Mucosa of descending colon (tissue), 3 donors: ENCODE results near the gene CXCL12. TPM values are rescaled to one million over a fixed set of nuclear protein-coding genes. Genes with fewer than 3 reads are reported as not detected.

Experiments used
- ATAC-seq: fragments of 200-7000 bp; cut with Tn5 transposase; one replicate; pipeline ENCODE4 v1.9.1; 2020; ENCODE audit warnings: mild to moderate bottlenecking, moderate library complexity
- DNase-seq, 3 donors: peaks; one replicate each; pipeline ENCODE4 v3.0.0-alpha.2; 2020
- H3K36me3 ChIP-seq: fragments of 200-600 bp; one replicate; pipeline ENCODE4 v1.8.0; 2021; ENCODE audit warnings: low read depth, mild to moderate bottlenecking
- H3K4me1 ChIP-seq: fragments of 200-600 bp; one replicate; pipeline ENCODE4 v1.8.0; 2021; ENCODE audit warnings: low read depth, mild to moderate bottlenecking
- H3K4me3 ChIP-seq: fragments of 200-600 bp; one replicate; pipeline ENCODE4 v1.8.0; 2021; ENCODE audit warnings: mild to moderate bottlenecking
- H3K9me3 ChIP-seq: fragments of 200-600 bp; one replicate; pipeline ENCODE4 v1.8.0; 2021; ENCODE audit warnings: mild to moderate bottlenecking
- intact Hi-C, 2 donors: fragments of 100-400 bp; cut with DNase I in 1 of 2; cut with micrococcal nuclease in 1 of 2; formaldehyde crosslinking; loops; one replicate each; pipeline versions ENCODE4 v1.11.0 to v1.11.1; 2022; cut with DNase I, micrococcal nuclease
- total RNA-seq, 3 donors: library from RNA; stranded (reverse); fragmentation: NEBNext Ultra II Directional in 2 of 3; extraction: Animal tissue kit (Norgen Biotek cat#: 25700) in 2 of 3; gene quantifications; one replicate each; pipeline versions ENCODE4 v1.2.1 to v1.2.4, GENCODE V29; 2021 to 2023
- TF ChIP-seq, protein P1 (sequence below): fragments of 200-600 bp; IDR thresholded peaks from one replicate; pipeline ENCODE4 v1.8.0; 2022; ENCODE audit warnings: antibody characterized with exemption, mild to moderate bottlenecking
- donor health status: DM: no; HTN: no; CAD: no; lungs with moderate emphysema.
- donor health status: DM: no; HTN: no; CAD: no.
- donor health status: DM: no; HTN: yes; CAD: no.

CXCL12 gene
- total RNA-seq, 3 donors from 2014 or later = 17.1 to 97.8 (median 51.3) TPM

DNA sequence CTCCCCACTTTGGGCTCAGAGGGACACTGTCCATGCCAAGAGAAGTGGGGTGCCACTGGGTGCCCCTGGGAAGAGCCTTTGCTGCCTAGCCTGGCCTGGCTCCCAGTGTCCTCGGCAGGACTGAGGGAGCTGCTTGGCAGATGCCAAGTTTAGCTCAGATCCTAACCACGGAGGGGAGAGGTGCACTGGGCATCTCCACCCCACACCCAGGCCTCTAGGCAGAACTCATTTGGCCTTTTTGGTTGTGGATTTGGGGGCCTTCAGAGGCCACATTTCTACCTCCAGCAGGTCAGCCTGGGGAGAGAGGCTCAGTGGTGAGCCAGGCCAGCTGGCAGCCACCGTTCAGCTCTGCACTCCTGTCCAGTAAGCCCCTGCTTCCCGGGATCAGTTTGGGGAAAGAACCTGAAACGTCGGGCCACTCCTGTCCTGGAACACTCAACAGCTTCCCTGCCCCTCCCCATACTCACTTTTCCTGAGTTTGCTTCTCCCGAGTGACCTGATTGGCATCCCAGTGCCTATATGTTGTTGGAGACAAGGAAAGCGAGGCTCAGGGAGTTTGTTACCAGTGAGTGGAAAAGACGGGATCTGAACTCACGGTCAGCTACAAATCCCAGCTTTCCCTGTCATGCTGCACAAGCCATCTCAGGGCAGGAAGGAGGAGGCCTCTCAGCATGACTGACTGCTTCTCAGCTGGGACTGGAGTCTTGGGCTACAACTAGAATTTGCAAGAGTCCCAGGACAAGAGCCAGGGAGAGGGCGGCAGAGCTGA, 11.2 kb upstream of the CXCL12 start:
- Histone ChIP-seq H3K4me3 (no peak overlapping the region), H3K9me3 (no peaks in the 10 kb centered on the region), H3K4me1 (peaks cover 8% of the 10 kb centered on the region), H3K36me3 (no peaks in the 10 kb centered on the region)
- intact Hi-C loops = loop anchor here in 1 of 2 donors (10.0 kb wide), 1 partner anchor 459 kb away; no protein-coding TSS in a partner anchor
- TF ChIP-seq, protein P1, sequence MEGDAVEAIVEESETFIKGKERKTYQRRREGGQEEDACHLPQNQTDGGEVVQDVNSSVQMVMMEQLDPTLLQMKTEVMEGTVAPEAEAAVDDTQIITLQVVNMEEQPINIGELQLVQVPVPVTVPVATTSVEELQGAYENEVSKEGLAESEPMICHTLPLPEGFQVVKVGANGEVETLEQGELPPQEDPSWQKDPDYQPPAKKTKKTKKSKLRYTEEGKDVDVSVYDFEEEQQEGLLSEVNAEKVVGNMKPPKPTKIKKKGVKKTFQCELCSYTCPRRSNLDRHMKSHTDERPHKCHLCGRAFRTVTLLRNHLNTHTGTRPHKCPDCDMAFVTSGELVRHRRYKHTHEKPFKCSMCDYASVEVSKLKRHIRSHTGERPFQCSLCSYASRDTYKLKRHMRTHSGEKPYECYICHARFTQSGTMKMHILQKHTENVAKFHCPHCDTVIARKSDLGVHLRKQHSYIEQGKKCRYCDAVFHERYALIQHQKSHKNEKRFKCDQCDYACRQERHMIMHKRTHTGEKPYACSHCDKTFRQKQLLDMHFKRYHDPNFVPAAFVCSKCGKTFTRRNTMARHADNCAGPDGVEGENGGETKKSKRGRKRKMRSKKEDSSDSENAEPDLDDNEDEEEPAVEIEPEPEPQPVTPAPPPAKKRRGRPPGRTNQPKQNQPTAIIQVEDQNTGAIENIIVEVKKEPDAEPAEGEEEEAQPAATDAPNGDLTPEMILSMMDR = no peak
- ATAC-seq (peak; percentile 4), DNase-seq (no peak)

DNA sequence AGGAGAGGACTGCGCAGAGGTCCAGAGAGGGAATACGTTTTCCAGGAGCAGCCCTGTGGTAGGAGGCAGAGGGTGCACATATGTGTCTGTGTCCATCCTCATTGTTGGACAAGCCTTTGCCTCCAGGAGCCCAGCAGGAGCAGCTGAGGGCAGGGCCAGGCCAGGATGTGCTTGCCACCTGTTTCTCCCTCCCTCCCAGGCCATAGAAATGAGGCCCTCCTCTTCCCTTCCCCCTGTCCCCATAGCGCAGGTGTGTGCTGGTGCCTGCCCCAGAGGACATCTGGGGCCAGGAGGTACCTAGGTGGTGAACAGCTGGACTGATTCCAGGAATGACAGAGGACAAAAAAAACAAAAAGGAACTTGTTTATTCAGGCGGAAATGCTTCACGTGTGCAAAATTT, 10.5 kb upstream of the CXCL12 start:
- TF ChIP-seq, protein P1 = no peak
- H3K9me3 ChIP-seq = no peaks in the 10 kb centered on the region
- H3K36me3 ChIP-seq = no peaks in the 10 kb centered on the region
- peak; percentile 83 for ATAC-seq
- H3K4me1 ChIP-seq = peaks cover 8% of the 10 kb centered on the region
- no peak overlapping the region for H3K4me3 ChIP-seq
- peak in 2 of 3 donors; percentile 29 to 39 for DNase-seq
- intact Hi-C loops = loop anchor here in 1 of 2 donors (10.0 kb wide), 1 partner anchor 459 kb away; no protein-coding TSS in a partner anchor

DNA sequence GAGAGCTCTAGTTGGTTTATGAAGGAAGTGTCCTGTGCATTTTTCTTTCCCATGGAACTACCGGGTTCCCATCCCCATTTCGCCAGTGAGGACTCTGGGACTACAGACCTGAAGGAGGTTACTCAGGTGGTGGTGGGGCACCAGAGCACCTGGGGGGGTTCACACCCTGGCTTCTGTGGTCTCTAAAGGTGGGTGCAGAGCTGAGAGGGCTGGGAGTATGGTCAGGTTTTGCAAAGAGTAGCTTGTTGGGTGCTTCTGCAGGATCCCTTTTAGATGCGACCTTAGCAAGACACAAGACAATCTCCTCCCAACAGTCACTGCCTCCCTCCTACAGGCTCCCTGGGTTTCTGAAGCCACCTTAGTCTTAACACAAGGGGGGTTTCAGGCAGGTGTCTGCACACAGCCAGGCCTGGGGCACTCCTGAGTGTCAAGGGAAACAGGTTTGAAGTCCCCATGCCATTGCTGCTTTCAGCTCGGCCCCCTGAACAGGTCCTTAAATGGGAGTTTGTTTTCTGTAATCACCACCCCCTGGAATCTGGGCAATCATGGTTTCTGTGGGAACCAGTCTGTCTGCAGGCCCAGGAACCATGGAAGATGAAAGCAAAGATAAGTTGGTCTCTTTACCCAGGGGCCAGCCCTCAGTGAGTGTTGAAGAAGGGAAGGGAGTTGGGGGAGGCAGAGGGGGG, 9.9 kb upstream of the CXCL12 start:
- Histone ChIP-seq H3K9me3 (no peaks in the 10 kb centered on the region), H3K4me1 (peaks cover 8% of the 10 kb centered on the region), H3K4me3 (no peak overlapping the region), H3K36me3 (no peaks in the 10 kb centered on the region)
- ATAC-seq (no peak), DNase-seq (no peak)
- intact Hi-C loops = loop anchor here in 1 of 2 donors (10.0 kb wide), 1 partner anchor 460 kb away; no protein-coding TSS in a partner anchor
- TF ChIP-seq, protein P1 = no peak

DNA sequence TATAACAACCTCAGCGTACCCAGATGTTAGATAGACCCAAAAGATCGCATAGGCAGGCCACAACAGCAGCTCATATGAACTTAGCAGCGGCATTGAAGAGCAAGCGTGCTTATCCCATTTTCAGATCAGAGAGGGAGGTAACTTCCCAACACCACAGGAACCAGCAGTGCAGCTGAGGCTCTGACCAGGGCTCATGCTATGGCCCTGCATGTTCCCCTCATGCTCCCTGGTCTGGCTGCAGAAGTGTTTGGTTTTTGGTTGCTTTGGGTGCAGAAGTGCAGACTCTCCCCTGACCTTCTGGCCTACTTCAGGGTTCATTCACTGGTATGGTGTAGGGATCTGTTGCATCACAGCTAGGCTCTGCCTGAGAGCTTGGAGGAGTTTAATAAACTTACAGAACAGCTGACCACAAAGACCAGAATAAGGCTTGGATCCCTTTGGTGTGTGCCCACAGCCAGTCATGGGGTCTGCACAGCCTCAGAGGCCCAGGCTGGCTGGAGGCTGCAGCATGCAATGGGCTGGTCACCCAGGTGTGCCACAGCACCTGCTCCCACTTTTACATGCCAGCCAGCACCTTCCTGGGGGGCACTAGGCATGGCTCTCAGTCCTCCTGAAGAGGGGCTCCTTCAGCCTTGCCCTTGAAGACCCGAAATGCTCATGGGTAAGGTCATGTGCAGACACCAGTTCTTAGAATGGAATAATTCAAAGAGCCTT, 9.1 kb upstream of the CXCL12 start:
- peaks cover 8% of the 10 kb centered on the region for H3K4me1 ChIP-seq
- H3K36me3 ChIP-seq = no peaks in the 10 kb centered on the region
- intact Hi-C loops = loop anchor here in 1 of 2 donors (10.0 kb wide), 1 partner anchor 461 kb away; no protein-coding TSS in a partner anchor
- H3K4me3 ChIP-seq = no peak overlapping the region
- no peaks in the 10 kb centered on the region for H3K9me3 ChIP-seq
- TF ChIP-seq, protein P1 = no peak
- DNase-seq (no peak), ATAC-seq (no peak)

DNA sequence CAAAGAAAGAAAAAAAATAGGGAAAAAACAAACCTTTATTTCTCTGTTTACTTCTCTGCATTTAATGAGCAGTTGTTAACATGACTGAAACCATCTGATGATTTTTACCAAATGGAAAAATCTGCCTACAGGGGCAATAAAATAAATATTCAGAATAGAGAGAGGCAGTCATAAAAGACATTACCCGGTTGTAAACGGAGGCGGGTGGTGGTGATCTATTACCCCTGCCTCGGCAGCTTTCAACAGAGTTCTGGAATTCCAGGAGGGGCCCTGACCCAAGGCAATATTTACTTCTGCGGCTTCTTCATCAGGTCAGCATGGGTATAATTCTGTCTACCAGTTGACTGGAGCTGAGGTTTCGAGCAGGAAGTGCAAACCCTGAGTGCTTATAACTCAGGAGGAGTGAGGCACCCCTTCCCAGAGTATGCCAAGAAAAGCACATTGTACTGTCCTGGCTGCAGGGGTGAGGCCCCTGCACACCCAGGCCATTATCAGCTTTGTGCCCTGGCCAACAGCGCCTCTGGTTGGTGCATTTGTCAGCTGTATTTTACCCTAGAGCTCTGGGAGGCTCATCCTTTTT, 8.2 kb upstream of the CXCL12 start:
- no peaks in the 10 kb centered on the region for H3K36me3 ChIP-seq
- DNase-seq (peak in 1 of 3 donors; percentile 33), ATAC-seq (peak; percentile 54)
- TF ChIP-seq, protein P1 = no peak
- H3K9me3 ChIP-seq = no peaks in the 10 kb centered on the region
- H3K4me1 ChIP-seq = peaks cover 8% of the 10 kb centered on the region
- intact Hi-C loops = loop anchor here in 1 of 2 donors (10.0 kb wide), 1 partner anchor 462 kb away; no protein-coding TSS in a partner anchor
- H3K4me3 ChIP-seq = no peak overlapping the region
